ENCODE data around the gene GTPBP2.

Gene GTPBP2

GRCh38 chr6:43575772-43576551 lies 53.1 kb downstream of the GTPBP2 start, which contains the start of the genes POLH and XPO5:
Gene POLH, plus strand, starts transcription at chr6:43576185. Its CDS starts 6,135 bp downstream, at chr6:43582320.
Gene XPO5, minus strand, starts transcription at chr6:43576038. Its CDS starts 174 bp downstream, at chr6:43575864.
- peak; percentile 51 for DNase-seq (ENCODE audit: low read depth)

- DNase-seq (ENCODE audit: low read depth) = no peak
Observed at GRCh38 chr6:43575105-43575771, 53.8 kb downstream of the GTPBP2 start.

- no peak for DNase-seq (ENCODE audit: low read depth)
Observed at GRCh38 chr6:43572015-43572414, 57.0 kb downstream of the GTPBP2 start.

GRCh38 chr6:43570876-43571441 lies 58.1 kb downstream of the GTPBP2 start:
- peak; percentile 46 for DNase-seq (ENCODE audit: low read depth)
